HepG2 (cell line): ENCODE data around the gene ELMOD3. TPM values are rescaled to one million over a fixed set of nuclear protein-coding genes. Genes with fewer than 3 reads are reported as not detected.

Source experiments
- polyA plus RNA-seq, 8 experiments: library from polyadenylated mRNA; depleted of rRNA in 3 of 8; stranded (reverse) in 7 of 8; unstranded in 1 of 8; fragments of >200 nt; fragmentation: Illumina TruSeq in 4 of 8; extraction: Trizol in 4 of 8; gene quantifications; 2 replicates each; pipeline versions ENCODE4 v1.2.1 to v1.2.3, GENCODE V29; 2011 to 2016; ENCODE audit warnings: low read depth in 4 of 8, missing spikeins in 1 of 8, mixed read lengths in 1 of 8; ENCODE audit not compliant: insufficient read depth in 1 of 8
- total RNA-seq, 5 experiments: library from RNA; depleted of rRNA; stranded (reverse); fragments of >200 nt; fragmentation: Illumina TruSeq; extraction: Trizol; gene quantifications; 2 replicates each; pipeline ENCODE4 v1.2.3, GENCODE V29; 2016; ENCODE audit warnings: low read depth in 1 of 5
- TF ChIP-seq, protein P1 (sequence below): sonication (generic); formaldehyde crosslinking; IDR thresholded peaks from 2 replicates; pipeline ENCODE4 v1.4.0; 2020; ENCODE audit warnings: mild to moderate bottlenecking, missing genetic modification reagents
- TF ChIP-seq, protein P2 (sequence below): sonication (generic); formaldehyde crosslinking; IDR thresholded peaks from 2 replicates; pipeline ENCODE4 v1.5.0; 2020; ENCODE audit warnings: mild to moderate bottlenecking, missing genetic modification reagents, moderate library complexity

Gene ELMOD3
- total and polyA plus RNA-seq, 2 of the 13 experiments (the other 11 are each of a cell fraction or from before 2014, with no cell fraction given) = 13.3 to 19.5 TPM

- TF ChIP-seq, protein P1, sequence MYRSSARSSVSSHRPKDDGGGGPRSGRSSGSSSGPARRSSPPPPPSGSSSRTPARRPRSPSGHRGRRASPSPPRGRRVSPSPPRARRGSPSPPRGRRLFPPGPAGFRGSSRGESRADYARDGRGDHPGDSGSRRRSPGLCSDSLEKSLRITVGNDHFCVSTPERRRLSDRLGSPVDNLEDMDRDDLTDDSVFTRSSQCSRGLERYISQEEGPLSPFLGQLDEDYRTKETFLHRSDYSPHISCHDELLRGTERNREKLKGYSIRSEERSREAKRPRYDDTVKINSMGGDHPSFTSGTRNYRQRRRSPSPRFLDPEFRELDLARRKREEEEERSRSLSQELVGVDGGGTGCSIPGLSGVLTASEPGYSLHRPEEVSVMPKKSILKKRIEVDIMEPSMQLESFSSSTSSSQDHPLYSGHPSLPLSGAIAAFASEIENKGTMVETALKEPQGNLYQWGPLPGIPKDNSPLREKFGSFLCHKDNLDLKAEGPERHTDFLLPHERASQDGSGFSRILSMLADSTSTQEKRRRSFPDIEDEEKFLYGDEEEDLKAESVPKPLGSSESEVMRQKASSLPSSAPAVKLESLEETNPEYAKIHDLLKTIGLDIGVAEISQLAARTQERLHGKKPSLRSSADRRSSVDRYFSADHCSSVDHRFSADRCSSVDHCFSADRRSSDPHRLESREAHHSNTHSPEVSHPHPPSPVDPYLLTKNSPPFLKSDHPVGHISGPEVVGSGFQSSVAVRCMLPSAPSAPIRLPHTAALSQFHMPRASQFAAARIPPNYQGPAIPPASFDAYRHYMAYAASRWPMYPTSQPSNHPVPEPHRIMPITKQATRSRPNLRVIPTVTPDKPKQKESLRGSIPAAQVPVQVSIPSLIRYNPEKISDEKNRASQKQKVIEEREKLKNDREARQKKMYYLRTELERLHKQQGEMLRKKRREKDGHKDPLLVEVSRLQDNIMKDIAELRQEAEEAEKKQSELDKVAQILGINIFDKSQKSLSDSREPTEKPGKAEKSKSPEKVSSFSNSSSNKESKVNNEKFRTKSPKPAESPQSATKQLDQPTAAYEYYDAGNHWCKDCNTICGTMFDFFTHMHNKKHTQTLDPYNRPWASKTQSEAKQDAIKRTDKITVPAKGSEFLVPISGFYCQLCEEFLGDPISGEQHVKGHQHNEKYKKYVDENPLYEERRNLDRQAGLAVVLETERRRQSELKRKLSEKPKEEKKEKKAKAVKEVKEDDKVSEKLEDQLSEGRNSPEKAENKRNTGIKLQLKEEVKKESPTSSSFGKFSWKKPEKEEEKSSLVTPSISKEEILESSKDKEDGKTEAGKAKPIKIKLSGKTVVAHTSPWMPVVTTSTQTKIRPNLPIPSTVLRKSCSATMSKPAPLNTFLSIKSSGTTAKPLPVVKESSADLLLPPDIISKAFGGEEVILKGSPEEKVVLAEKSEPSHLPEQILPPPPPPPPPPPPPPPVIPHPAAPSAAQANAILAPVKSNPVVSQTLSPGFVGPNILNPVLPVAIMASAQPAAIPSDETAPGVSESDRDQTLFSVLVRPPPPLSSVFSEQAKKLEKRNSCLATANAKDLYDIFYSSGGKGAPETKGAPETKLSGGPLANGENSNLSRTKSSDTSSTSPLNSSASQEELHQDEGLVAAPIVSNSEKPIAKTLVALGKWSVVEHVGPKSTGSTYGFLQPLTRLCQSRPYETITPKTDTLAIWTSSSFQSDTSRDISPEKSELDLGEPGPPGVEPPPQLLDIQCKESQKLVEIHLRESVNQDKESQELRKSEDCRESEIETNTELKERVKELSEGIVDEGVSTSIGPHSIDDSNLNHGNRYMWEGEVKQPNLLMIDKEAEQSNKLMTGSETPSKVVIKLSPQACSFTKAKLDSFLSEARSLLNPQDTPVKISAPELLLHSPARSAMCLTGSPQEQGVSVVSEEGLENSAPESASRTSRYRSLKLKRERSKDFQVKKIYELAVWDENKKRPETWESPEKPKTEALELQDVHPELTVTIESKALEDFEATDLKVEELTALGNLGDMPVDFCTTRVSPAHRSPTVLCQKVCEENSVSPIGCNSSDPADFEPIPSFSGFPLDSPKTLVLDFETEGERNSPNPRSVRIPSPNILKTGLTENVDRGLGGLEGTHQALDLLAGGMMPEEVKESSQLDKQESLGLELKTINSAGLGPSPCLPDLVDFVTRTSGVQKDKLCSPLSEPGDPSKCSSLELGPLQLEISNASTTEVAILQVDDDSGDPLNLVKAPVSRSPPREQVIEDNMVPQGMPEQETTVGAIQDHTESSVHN (CRISPR knock-in tag) = 0 out of 2 replicates have a peak, but pooled peaks have one; percentile 71
- TF ChIP-seq, protein P2, sequence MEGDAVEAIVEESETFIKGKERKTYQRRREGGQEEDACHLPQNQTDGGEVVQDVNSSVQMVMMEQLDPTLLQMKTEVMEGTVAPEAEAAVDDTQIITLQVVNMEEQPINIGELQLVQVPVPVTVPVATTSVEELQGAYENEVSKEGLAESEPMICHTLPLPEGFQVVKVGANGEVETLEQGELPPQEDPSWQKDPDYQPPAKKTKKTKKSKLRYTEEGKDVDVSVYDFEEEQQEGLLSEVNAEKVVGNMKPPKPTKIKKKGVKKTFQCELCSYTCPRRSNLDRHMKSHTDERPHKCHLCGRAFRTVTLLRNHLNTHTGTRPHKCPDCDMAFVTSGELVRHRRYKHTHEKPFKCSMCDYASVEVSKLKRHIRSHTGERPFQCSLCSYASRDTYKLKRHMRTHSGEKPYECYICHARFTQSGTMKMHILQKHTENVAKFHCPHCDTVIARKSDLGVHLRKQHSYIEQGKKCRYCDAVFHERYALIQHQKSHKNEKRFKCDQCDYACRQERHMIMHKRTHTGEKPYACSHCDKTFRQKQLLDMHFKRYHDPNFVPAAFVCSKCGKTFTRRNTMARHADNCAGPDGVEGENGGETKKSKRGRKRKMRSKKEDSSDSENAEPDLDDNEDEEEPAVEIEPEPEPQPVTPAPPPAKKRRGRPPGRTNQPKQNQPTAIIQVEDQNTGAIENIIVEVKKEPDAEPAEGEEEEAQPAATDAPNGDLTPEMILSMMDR = no peak
Observed at GRCh38 chr2:85323351-85323987, 31.1 kb upstream of the ELMOD3 start (continued).
